Measurements from ENCODE around the gene TNFAIP3.

Gene TNFAIP3

DNA sequence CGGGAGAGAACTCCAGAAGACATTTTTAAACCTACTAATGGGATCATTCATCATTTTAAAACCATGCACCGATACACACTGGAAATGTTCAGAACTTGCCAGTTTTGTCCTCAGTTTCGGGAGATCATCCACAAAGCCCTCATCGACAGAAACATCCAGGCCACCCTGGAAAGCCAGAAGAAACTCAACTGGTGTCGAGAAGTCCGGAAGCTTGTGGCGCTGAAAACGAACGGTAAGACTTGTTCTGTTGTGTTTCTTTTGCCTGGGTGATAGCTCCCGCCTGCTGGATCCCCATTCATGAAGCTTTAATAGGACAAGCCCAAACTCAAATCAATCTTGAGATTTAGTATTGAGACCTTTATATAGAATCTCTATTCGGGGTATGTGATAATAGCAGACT lies 4.2 kb downstream of the TNFAIP3 start:
- Histone ChIP-seq H3K27me3 (ENCODE audit: insufficient read depth, poor library complexity, severe bottlenecking) (no peaks in the 10 kb centered on the region), H3K4me3 (replicated peaks; ENCODE audit: insufficient read depth, low read length) (no peak overlapping the region), H3K27ac (replicated peaks) (no peak overlapping the region)
- no peak for DNase-seq (ENCODE audit: low read depth in 1 of 2, low spot score in 1 of 2)
- TF ChIP-seq, protein P1, sequence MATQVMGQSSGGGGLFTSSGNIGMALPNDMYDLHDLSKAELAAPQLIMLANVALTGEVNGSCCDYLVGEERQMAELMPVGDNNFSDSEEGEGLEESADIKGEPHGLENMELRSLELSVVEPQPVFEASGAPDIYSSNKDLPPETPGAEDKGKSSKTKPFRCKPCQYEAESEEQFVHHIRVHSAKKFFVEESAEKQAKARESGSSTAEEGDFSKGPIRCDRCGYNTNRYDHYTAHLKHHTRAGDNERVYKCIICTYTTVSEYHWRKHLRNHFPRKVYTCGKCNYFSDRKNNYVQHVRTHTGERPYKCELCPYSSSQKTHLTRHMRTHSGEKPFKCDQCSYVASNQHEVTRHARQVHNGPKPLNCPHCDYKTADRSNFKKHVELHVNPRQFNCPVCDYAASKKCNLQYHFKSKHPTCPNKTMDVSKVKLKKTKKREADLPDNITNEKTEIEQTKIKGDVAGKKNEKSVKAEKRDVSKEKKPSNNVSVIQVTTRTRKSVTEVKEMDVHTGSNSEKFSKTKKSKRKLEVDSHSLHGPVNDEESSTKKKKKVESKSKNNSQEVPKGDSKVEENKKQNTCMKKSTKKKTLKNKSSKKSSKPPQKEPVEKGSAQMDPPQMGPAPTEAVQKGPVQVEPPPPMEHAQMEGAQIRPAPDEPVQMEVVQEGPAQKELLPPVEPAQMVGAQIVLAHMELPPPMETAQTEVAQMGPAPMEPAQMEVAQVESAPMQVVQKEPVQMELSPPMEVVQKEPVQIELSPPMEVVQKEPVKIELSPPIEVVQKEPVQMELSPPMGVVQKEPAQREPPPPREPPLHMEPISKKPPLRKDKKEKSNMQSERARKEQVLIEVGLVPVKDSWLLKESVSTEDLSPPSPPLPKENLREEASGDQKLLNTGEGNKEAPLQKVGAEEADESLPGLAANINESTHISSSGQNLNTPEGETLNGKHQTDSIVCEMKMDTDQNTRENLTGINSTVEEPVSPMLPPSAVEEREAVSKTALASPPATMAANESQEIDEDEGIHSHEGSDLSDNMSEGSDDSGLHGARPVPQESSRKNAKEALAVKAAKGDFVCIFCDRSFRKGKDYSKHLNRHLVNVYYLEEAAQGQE (IDR thresholded peaks at IDR 0.05; ENCODE audit: insufficient replicate concordance, low read depth): no peak
- TF ChIP-seq GABPA (IDR thresholded peaks at IDR 0.05; ENCODE audit: low read depth): no peak
- no peak for TF ChIP-seq POLR2AphosphoS5 (IDR thresholded peaks at IDR 0.05; ENCODE audit: low read depth)
- no peak for TF ChIP-seq SPI1 (IDR thresholded peaks at IDR 0.05; ENCODE audit: borderline replicate concordance, low read depth)
- TF ChIP-seq CTCF (IDR thresholded peaks at IDR 0.05; ENCODE audit: insufficient read depth, low read length): no peak

DNA sequence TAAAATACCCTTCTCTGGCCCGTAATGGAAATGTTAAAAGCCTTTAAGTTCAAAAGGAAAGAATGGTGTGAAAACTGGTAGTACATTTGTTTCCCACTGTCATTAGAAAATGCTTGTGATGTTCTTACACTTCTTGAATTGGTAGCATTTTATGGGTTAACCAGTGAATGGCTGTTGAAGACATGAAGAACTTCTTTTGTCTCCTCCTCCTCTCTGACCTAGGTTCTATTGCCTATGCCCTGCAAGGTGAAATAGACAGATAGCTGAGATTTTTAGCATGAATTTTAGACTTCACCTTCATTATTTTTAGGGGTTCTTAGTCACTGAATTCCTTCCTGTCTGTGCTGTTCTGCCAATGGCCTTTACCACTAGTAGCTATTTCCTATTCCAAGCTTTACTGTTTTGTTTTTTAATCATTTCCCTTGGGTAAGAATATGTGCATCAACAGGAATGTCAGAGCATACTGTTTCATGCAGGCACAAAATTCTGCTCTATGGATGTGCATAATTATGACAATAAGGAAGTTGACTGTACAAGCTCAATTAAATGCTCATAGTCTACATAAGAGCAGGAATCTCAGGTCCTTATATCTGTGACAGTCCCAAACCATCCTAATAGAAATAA lies 4.9 kb downstream of the TNFAIP3 start:
- Histone ChIP-seq H3K4me3 (replicated peaks; ENCODE audit: insufficient read depth, low read length) (no peak overlapping the region), H3K27ac (replicated peaks) (no peak overlapping the region), H3K27me3 (ENCODE audit: insufficient read depth, poor library complexity, severe bottlenecking) (no peaks in the 10 kb centered on the region)
- TF ChIP-seq POLR2AphosphoS5 (IDR thresholded peaks at IDR 0.05; ENCODE audit: low read depth) (no peak), GABPA (IDR thresholded peaks at IDR 0.05; ENCODE audit: low read depth) (no peak), CTCF (IDR thresholded peaks at IDR 0.05; ENCODE audit: insufficient read depth, low read length) (no peak), SPI1 (IDR thresholded peaks at IDR 0.05; ENCODE audit: borderline replicate concordance, low read depth) (no peak)
- TF ChIP-seq, protein P1 (IDR thresholded peaks at IDR 0.05; ENCODE audit: insufficient replicate concordance, low read depth): no peak
- DNase-seq (ENCODE audit: low read depth in 1 of 2, low spot score in 1 of 2): no peak

DNA sequence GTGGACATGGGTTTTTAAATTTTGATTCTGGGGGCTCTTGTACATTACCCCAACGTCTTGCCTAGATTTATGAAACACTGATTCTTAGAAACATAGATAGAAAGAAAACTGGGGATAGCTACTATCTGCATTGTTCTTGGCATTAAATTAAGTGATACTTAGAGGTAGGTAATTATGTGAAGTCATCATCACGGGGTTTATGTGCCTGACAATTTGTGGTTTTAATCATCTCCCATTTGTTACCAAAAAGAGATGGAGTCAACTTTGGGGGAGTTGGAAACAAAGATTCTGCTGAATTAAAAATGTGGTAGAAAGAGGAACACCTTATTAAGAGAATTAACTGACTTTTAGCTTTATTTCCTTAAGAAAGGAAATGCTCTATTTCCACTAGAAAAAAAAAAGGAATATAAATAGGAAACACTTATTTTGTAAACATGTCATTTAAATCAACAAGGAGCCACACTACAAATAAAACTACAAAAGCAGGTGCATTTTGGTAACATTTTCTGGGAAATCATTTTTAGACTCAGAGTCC lies 5.6 kb downstream of the TNFAIP3 start:
- Histone ChIP-seq H3K27ac (replicated peaks) (peak overlapping the region; percentile 59), H3K27me3 (ENCODE audit: insufficient read depth, poor library complexity, severe bottlenecking) (no peaks in the 10 kb centered on the region), H3K4me3 (replicated peaks; ENCODE audit: insufficient read depth, low read length) (no peak overlapping the region)
- DNase-seq (ENCODE audit: low read depth in 1 of 2, low spot score in 1 of 2): no peak
- TF ChIP-seq, protein P1 (IDR thresholded peaks at IDR 0.05; ENCODE audit: insufficient replicate concordance, low read depth): no peak

Measured in HL-60 (cell line).